Prostate gland (tissue), 2 donors: Measurements from ENCODE around the gene FUT8. TPM values are rescaled to one million over a fixed set of nuclear protein-coding genes. Genes with fewer than 3 reads are reported as not detected.

Experiments
- DNase-seq: peaks from one replicate; pipeline ENCODE4 v3.0.0-alpha.2; 2019; ENCODE audit warnings: low spot score
- H3K27ac ChIP-seq, 2 donors: fragments of 200-600 bp; sonication (generic); 2 replicates each; pipeline ENCODE4 v1.5.1; 2017 to 2019
- H3K27me3 ChIP-seq: fragments of 200-600 bp; sonication (generic); replicated peaks from 2 replicates; pipeline ENCODE4 v1.5.1; 2019; ENCODE audit not compliant: insufficient read depth
- H3K36me3 ChIP-seq, 2 donors: fragments of 200-600 bp; sonication (generic); 1 replicate in 1 of 2; 2 replicates in 1 of 2; pipeline versions ENCODE4 v1.5.1 to v1.8.1; 2017 to 2019
- H3K4me1 ChIP-seq: fragments of 200-600 bp; sonication (generic); replicated peaks from 2 replicates; pipeline ENCODE4 v1.5.1; 2019
- H3K4me3 ChIP-seq, 2 donors: fragments of 200-600 bp; sonication (generic); 2 replicates each; pipeline ENCODE4 v1.5.1; 2017 to 2019
- H3K9me3 ChIP-seq: fragments of 200-600 bp; sonication (generic); 2 replicates; pipeline ENCODE4 v1.5.1; 2017
- CTCF ChIP-seq, 4 experiments: fragments of 200-600 bp in 2 of 4; fragments of 450-650 bp in 2 of 4; sonication (generic) in 2 of 4; IDR thresholded peaks; 1 replicate in 3 of 4; 2 replicates in 1 of 4; pipeline ENCODE4 v1.5.1; 2016 to 2019; ENCODE audit warnings: antibody characterized with exemption in 4 of 4, mild to moderate bottlenecking in 2 of 4, moderate library complexity in 2 of 4
- POLR2A ChIP-seq: fragments of 450-650 bp; IDR thresholded peaks from one replicate; pipeline ENCODE4 v1.6.1; 2016; ENCODE audit warnings: antibody characterized with exemption, mild to moderate bottlenecking
- POLR2AphosphoS5 ChIP-seq: sonication (generic); formaldehyde crosslinking; IDR thresholded peaks from one replicate; pipeline ENCODE4 v1.6.1; 2017; ENCODE audit warnings: antibody characterized with exemption
- WGBS: methylation state at CpG from one replicate; pipeline ENCODE4 v1.1.5; 2018; 5-methylcytosine and 5-hydroxymethylcytosine counted together
- intact Hi-C: fragments of 100-400 bp; cut with DNase I; formaldehyde crosslinking; loops from one replicate; pipeline ENCODE4 v1.14.2; 2022
- total RNA-seq, 2 donors: library from RNA; depleted of rRNA; stranded (reverse); fragments of >200 nt; gene quantifications; one replicate each; pipeline ENCODE4 v1.1.0, GENCODE V29; 2016

The FUT8 gene
- total RNA-seq, 2 donors from 2014 or later: 12.4 to 27.9 TPM

- DNase-seq: no peak
- 61% methylated on average over 5 of the region's 5 CpGs for WGBS
- intact Hi-C loops: no loop called here
- TF ChIP-seq CTCF (IDR thresholded peaks at IDR 0.05) (no peak), POLR2A (no peak), POLR2AphosphoS5 (peak; percentile 57)
- Histone ChIP-seq H3K4me1 (no peaks in the 10 kb centered on the region), H3K9me3 (no peaks in the 10 kb centered on the region), H3K36me3 (no peaks in the 10 kb centered on the region), H3K4me3 (no peak overlapping the region), H3K27me3 (no peaks in the 10 kb centered on the region), H3K27ac (no peak overlapping the region)
Observed at GRCh38 chr14:65729566-65729965, 317.0 kb downstream of the FUT8 start.

- TF ChIP-seq CTCF (IDR thresholded peaks at IDR 0.05): no peak
- TF ChIP-seq POLR2AphosphoS5: no peak
- no peak for TF ChIP-seq POLR2A
- intact Hi-C loops: no loop called here
- no peak for DNase-seq
- 92% methylated on average over 2 of the region's 2 CpGs for WGBS
- no peaks in the 10 kb centered on the region for H3K27me3 ChIP-seq
- H3K4me3 ChIP-seq: no peak overlapping the region
- H3K36me3 ChIP-seq: no peaks in the 10 kb centered on the region
- no peak overlapping the region for H3K27ac ChIP-seq
- H3K4me1 ChIP-seq: no peaks in the 10 kb centered on the region
- no peaks in the 10 kb centered on the region for H3K9me3 ChIP-seq
Observed at GRCh38 chr14:65731933-65732506, 319.5 kb downstream of the FUT8 start.

DNA sequence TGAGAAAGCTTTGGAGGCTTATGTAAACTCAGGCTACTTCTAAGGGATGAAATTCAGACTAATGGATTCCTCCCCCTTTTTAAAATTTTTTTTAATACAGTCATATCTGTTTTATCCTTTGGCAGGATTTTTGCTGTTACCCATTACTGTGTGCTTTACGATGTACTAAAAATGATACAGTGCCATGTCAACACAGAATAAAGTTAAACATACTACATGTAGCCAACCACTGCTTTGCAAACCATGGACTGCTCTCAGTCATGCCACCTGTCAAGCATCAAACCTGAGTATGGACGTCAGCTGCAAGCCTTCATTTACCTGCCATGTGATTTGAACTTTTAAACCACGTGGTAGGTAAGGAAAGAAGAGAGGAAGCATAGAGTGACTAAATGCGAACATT, 325.8 kb downstream of the FUT8 start:
- H3K4me1 ChIP-seq: no peaks in the 10 kb centered on the region
- no peaks in the 10 kb centered on the region for H3K36me3 ChIP-seq
- no peak overlapping the region for H3K4me3 ChIP-seq
- no peak overlapping the region for H3K27ac ChIP-seq
- TF ChIP-seq POLR2A (no peak), CTCF (IDR thresholded peaks at IDR 0.05) (no peak), POLR2AphosphoS5 (no peak)
- no peaks in the 10 kb centered on the region for H3K9me3 ChIP-seq
- no peak for DNase-seq
- no peaks in the 10 kb centered on the region for H3K27me3 ChIP-seq
- intact Hi-C loops: no loop called here
- 59% methylated on average over 4 of the region's 4 CpGs for WGBS

GRCh38 chr14:65745396-65746190, 333.1 kb downstream of the FUT8 start:
- no peaks in the 10 kb centered on the region for H3K36me3 ChIP-seq
- no peak overlapping the region for H3K4me3 ChIP-seq
- TF ChIP-seq POLR2AphosphoS5 (no peak), POLR2A (no peak), CTCF (IDR thresholded peaks at IDR 0.05) (no peak)
- intact Hi-C loops: no loop called here
- no peaks in the 10 kb centered on the region for H3K4me1 ChIP-seq
- no peak overlapping the region for H3K27ac ChIP-seq
- DNase-seq: no peak
- H3K27me3 ChIP-seq: no peaks in the 10 kb centered on the region
- WGBS: 94% methylated on average over 8 of the region's 8 CpGs
- H3K9me3 ChIP-seq: no peaks in the 10 kb centered on the region

GRCh38 chr14:65748796-65749195, 336.3 kb downstream of the FUT8 start:
- DNase-seq: no peak
- no peaks in the 10 kb centered on the region for H3K9me3 ChIP-seq
- 79% methylated on average over 2 of the region's 2 CpGs for WGBS
- H3K36me3 ChIP-seq: no peaks in the 10 kb centered on the region
- TF ChIP-seq CTCF (IDR thresholded peaks at IDR 0.05): no peak
- no peak for TF ChIP-seq POLR2A
- no peak for TF ChIP-seq POLR2AphosphoS5
- intact Hi-C loops: no loop called here
- no peak overlapping the region for H3K4me3 ChIP-seq
- H3K27ac ChIP-seq: no peak overlapping the region
- H3K27me3 ChIP-seq: no peaks in the 10 kb centered on the region
- H3K4me1 ChIP-seq: no peaks in the 10 kb centered on the region
